ENCODE measurements around the gene RGS18.

Gene RGS18

DNA sequence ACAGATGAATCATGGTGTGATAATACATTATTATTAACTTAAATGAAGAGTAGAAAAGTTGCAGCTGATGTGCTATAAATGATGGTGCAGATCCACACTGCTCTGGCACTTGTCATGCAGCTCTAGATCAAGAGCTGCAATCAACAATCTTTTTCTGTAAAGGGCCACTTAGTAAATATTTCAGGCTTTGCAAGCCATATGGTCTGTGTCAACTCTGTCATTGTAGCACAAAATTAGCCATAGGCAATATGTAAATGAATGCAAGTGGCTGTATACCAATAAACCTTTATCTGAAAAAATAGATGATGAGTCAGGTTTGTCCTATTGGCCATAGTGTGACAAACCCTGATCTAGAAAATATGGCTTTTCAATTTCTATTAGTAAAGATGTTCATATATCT lies 66.6 kb downstream of the RGS18 start:
- no peak for TF ChIP-seq RARB (CRISPR knock-in tag; IDR thresholded peaks at IDR 0.05)

DNA sequence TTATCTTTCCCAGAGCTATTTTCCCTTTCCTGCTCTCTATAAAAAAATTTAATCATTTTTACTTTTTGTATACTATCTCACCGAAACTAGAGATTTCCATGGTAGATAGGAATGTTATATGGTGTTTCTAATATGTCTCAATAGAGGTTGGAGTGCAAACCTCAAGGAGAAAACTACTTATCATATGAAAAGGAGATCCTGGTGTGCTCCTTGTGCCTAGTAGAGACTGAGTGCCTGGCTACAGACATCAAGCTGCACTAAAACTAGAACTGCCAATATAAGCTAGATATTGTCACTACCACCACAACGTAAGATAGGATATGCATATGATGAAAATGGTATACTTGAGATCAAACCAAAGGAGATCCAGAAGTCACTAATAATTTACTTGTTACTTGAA lies 67.0 kb downstream of the RGS18 start:
- TF ChIP-seq ARNTL (CRISPR knock-in tag; IDR thresholded peaks at IDR 0.05; ENCODE audit: borderline replicate concordance, low read depth) (no peak), ISL1 (CRISPR knock-in tag; IDR thresholded peaks at IDR 0.05) (no peak)
- TF ChIP-seq, protein P1, sequence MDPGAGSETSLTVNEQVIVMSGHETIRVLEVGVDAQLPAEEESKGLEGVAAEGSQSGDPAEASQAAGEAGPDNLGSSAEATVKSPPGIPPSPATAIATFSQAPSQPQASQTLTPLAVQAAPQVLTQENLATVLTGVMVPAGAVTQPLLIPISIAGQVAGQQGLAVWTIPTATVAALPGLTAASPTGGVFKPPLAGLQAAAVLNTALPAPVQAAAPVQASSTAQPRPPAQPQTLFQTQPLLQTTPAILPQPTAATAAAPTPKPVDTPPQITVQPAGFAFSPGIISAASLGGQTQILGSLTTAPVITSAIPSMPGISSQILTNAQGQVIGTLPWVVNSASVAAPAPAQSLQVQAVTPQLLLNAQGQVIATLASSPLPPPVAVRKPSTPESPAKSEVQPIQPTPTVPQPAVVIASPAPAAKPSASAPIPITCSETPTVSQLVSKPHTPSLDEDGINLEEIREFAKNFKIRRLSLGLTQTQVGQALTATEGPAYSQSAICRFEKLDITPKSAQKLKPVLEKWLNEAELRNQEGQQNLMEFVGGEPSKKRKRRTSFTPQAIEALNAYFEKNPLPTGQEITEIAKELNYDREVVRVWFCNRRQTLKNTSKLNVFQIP (CRISPR knock-in tag; IDR thresholded peaks at IDR 0.05; ENCODE audit: borderline replicate concordance, low read depth), result no peak
- TF ChIP-seq, protein P2, sequence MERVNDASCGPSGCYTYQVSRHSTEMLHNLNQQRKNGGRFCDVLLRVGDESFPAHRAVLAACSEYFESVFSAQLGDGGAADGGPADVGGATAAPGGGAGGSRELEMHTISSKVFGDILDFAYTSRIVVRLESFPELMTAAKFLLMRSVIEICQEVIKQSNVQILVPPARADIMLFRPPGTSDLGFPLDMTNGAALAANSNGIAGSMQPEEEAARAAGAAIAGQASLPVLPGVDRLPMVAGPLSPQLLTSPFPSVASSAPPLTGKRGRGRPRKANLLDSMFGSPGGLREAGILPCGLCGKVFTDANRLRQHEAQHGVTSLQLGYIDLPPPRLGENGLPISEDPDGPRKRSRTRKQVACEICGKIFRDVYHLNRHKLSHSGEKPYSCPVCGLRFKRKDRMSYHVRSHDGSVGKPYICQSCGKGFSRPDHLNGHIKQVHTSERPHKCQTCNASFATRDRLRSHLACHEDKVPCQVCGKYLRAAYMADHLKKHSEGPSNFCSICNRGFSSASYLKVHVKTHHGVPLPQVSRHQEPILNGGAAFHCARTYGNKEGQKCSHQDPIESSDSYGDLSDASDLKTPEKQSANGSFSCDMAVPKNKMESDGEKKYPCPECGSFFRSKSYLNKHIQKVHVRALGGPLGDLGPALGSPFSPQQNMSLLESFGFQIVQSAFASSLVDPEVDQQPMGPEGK (CRISPR knock-in tag; IDR thresholded peaks at IDR 0.05; ENCODE audit: borderline replicate concordance), result no peak
- ATAC-seq, result no peak

More for the DNA sequence above, 66.6 kb downstream of the RGS18 start:
- ATAC-seq, result no peak

DNA sequence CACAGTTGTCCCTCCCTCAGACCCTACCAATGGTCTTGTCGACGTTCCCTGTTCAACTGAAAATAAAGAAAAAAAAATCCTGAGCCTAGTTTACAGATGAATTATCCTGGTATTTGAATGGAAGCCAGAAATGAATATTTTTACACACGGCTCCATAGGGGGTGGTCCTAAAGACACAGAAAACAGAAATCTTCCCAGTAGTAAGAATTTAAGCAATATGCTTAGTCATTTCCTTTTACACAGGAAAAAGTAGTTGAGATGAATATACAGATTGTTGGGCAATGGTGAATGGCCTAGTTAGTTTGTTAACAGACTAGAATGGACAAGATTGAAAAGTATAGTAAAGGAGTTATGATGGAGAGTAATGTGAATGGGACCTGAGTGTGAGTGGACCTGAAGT lies 67.4 kb downstream of the RGS18 start:
- no peak for ATAC-seq
- TF ChIP-seq BACH2 (CRISPR knock-in tag; IDR thresholded peaks at IDR 0.05; ENCODE audit: borderline replicate concordance) (no peak), SNAI2 (CRISPR knock-in tag; IDR thresholded peaks at IDR 0.05) (no peak), ZNF565 (CRISPR knock-in tag; conservative IDR thresholded peaks at IDR 0.05; ENCODE audit: low read depth) (no peak), ESRRG (CRISPR knock-in tag; IDR thresholded peaks at IDR 0.05) (no peak), ZFP3 (CRISPR knock-in tag; IDR thresholded peaks at IDR 0.05) (no peak), RARB (CRISPR knock-in tag; IDR thresholded peaks at IDR 0.05) (no peak), ARNTL (CRISPR knock-in tag; IDR thresholded peaks at IDR 0.05; ENCODE audit: borderline replicate concordance, low read depth) (no peak), ZNF70 (CRISPR knock-in tag; IDR thresholded peaks at IDR 0.05) (no peak)
- TF ChIP-seq, protein P3, sequence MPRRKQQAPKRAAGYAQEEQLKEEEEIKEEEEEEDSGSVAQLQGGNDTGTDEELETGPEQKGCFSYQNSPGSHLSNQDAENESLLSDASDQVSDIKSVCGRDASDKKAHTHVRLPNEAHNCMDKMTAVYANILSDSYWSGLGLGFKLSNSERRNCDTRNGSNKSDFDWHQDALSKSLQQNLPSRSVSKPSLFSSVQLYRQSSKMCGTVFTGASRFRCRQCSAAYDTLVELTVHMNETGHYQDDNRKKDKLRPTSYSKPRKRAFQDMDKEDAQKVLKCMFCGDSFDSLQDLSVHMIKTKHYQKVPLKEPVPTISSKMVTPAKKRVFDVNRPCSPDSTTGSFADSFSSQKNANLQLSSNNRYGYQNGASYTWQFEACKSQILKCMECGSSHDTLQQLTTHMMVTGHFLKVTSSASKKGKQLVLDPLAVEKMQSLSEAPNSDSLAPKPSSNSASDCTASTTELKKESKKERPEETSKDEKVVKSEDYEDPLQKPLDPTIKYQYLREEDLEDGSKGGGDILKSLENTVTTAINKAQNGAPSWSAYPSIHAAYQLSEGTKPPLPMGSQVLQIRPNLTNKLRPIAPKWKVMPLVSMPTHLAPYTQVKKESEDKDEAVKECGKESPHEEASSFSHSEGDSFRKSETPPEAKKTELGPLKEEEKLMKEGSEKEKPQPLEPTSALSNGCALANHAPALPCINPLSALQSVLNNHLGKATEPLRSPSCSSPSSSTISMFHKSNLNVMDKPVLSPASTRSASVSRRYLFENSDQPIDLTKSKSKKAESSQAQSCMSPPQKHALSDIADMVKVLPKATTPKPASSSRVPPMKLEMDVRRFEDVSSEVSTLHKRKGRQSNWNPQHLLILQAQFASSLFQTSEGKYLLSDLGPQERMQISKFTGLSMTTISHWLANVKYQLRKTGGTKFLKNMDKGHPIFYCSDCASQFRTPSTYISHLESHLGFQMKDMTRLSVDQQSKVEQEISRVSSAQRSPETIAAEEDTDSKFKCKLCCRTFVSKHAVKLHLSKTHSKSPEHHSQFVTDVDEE (CRISPR knock-in tag; IDR thresholded peaks at IDR 0.05), result no peak
- TF ChIP-seq, protein P1 (CRISPR knock-in tag; IDR thresholded peaks at IDR 0.05; ENCODE audit: borderline replicate concordance, low read depth), result no peak
- TF ChIP-seq, protein P4, sequence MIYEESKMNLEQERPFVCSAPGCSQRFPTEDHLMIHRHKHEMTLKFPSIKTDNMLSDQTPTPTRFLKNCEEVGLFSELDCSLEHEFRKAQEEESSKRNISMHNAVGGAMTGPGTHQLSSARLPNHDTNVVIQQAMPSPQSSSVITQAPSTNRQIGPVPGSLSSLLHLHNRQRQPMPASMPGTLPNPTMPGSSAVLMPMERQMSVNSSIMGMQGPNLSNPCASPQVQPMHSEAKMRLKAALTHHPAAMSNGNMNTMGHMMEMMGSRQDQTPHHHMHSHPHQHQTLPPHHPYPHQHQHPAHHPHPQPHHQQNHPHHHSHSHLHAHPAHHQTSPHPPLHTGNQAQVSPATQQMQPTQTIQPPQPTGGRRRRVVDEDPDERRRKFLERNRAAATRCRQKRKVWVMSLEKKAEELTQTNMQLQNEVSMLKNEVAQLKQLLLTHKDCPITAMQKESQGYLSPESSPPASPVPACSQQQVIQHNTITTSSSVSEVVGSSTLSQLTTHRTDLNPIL (CRISPR knock-in tag; IDR thresholded peaks at IDR 0.05; ENCODE audit: low read depth), result no peak
- TF ChIP-seq, protein P2 (CRISPR knock-in tag; IDR thresholded peaks at IDR 0.05; ENCODE audit: borderline replicate concordance), result no peak
- TF ChIP-seq, protein P5, sequence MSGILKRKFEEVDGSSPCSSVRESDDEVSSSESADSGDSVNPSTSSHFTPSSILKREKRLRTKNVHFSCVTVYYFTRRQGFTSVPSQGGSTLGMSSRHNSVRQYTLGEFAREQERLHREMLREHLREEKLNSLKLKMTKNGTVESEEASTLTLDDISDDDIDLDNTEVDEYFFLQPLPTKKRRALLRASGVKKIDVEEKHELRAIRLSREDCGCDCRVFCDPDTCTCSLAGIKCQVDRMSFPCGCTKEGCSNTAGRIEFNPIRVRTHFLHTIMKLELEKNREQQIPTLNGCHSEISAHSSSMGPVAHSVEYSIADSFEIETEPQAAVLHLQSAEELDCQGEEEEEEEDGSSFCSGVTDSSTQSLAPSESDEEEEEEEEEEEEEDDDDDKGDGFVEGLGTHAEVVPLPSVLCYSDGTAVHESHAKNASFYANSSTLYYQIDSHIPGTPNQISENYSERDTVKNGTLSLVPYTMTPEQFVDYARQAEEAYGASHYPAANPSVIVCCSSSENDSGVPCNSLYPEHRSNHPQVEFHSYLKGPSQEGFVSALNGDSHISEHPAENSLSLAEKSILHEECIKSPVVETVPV (CRISPR knock-in tag; IDR thresholded peaks at IDR 0.05), result no peak

All from SK-N-SH treated with all-trans-retinoic acid at 6 μM for 48 hours (cell line).